ENCODE results near the gene RWDD3. TPM values are rescaled to one million over a fixed set of nuclear protein-coding genes. Genes with fewer than 3 reads are reported as not detected.

The RWDD3 gene
- total RNA-seq, 1 donor from 2014 or later, result 17.1 TPM

- TF ChIP-seq CTCF (IDR thresholded peaks at IDR 0.05), result no peak
Observed at GRCh38 chr1:95249916-95250315, 15.9 kb downstream of the RWDD3 start.

DNA sequence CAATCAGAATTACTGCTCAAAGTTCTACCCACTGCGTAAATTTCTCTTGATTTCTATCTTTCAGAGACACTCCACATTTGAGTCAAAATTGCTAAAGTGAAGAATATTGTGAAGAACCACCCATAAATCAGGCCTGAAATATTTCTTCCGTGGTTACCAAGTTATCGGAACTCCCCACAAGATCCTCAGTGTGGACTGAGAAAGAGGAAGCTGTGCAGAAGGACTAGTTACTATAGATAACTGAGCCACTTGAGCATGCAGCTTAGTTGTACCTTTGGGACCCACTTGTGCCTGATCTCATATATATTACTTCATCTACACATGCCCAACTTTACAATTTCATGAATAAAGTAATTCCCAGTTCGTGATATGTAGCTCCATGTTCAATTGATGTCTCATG, 18.4 kb downstream of the RWDD3 start:
- DNase-seq (no peak), ATAC-seq (ENCODE audit: low read depth) (no peak)
- intact Hi-C loops (cut with micrococcal nuclease), result no loop called here
- Mint-ChIP-seq H3K4me1 (peaks cover 10% of the 10 kb centered on the region), H3K9me3 (no peaks in the 10 kb centered on the region), H3K27me3 (no peaks in the 10 kb centered on the region), H3K27ac (no peak overlapping the region), H3K4me3 (no peak overlapping the region), H3K36me3 (ENCODE audit: low read depth) (peaks cover 38% of the 10 kb centered on the region)
- TF ChIP-seq CTCF (IDR thresholded peaks at IDR 0.05), result no peak
- CTCF ChIA-PET, result no interaction called here
- POLR2A ChIA-PET, result interaction anchor here (1.5 kb wide), 1 partner anchor 19 kb away, joined by 4 read pairs; the partner anchor contains the start of gene RWDD3

More at GRCh38 chr1:95249916-95250315, 15.9 kb downstream of the RWDD3 start:
- DNase-seq, result no peak
- no peak overlapping the region for H3K4me3 Mint-ChIP-seq
- peaks cover 12% of the 10 kb centered on the region for H3K4me1 Mint-ChIP-seq
- H3K9me3 Mint-ChIP-seq, result no peaks in the 10 kb centered on the region
- ChIA-PET POLR2A (no interaction called here), CTCF (interaction anchor here (0.8 kb wide), 1 partner anchor 396 kb away, joined by 3 read pairs; no protein-coding TSS in a partner anchor)
- ATAC-seq (ENCODE audit: low read depth), result no peak
- H3K27me3 Mint-ChIP-seq, result no peaks in the 10 kb centered on the region
- no peak overlapping the region for H3K27ac Mint-ChIP-seq
- intact Hi-C loops (cut with micrococcal nuclease), result no loop called here
- peaks cover 45% of the 10 kb centered on the region for H3K36me3 Mint-ChIP-seq (ENCODE audit: low read depth)

DNA sequence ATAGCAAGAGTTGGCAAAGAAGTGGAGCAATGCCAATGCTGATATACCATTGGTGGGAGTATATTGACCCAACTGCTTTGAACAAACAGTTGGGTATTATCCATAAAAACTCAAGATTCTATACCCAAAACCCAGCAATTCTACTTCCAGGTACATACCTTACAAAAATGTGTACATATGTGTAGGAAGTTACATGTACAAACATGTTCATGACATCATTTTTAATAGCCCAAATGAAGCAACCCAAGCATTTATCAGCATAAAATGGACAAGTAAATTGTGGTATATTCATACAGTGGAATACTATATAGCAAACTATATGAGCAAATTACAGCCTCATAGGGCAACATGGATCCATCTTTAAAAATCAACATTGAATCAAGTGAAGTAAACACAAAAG, 20.9 kb downstream of the RWDD3 start:
- peaks cover 5% of the 10 kb centered on the region for H3K27me3 Mint-ChIP-seq
- peaks cover 19% of the 10 kb centered on the region for H3K36me3 Mint-ChIP-seq (ENCODE audit: low read depth)
- no peak overlapping the region for H3K27ac Mint-ChIP-seq
- no peak overlapping the region for H3K4me3 Mint-ChIP-seq
- DNase-seq (no peak), ATAC-seq (ENCODE audit: low read depth) (no peak)
- H3K4me1 Mint-ChIP-seq, result peaks cover 10% of the 10 kb centered on the region
- H3K9me3 Mint-ChIP-seq, result no peaks in the 10 kb centered on the region
- intact Hi-C loops (cut with micrococcal nuclease), result no loop called here
- TF ChIP-seq CTCF (IDR thresholded peaks at IDR 0.05), result no peak
- ChIA-PET POLR2A (no interaction called here), CTCF (no interaction called here)

- CTCF ChIA-PET, result no interaction called here
- no peak for TF ChIP-seq CTCF (IDR thresholded peaks at IDR 0.05)
- Mint-ChIP-seq H3K27ac (no peak overlapping the region), H3K4me3 (no peak overlapping the region), H3K36me3 (ENCODE audit: low read depth) (peaks cover 19% of the 10 kb centered on the region), H3K27me3 (peaks cover 5% of the 10 kb centered on the region), H3K9me3 (no peaks in the 10 kb centered on the region), H3K4me1 (peaks cover 10% of the 10 kb centered on the region)
- no peak for DNase-seq
- POLR2A ChIA-PET, result no interaction called here
- intact Hi-C loops (cut with micrococcal nuclease), result no loop called here
- no peak for ATAC-seq (ENCODE audit: low read depth)
Observed at GRCh38 chr1:95255826-95256225, 21.8 kb downstream of the RWDD3 start.

GRCh38 chr1:95257758-95258157, 23.7 kb downstream of the RWDD3 start:
- no peak for DNase-seq
- H3K36me3 Mint-ChIP-seq (ENCODE audit: low read depth), result peaks cover 12% of the 10 kb centered on the region

More at GRCh38 chr1:95257758-95258157, 23.7 kb downstream of the RWDD3 start:
- POLR2A ChIA-PET, result no interaction called here
- peaks cover 2% of the 10 kb centered on the region for H3K4me1 Mint-ChIP-seq
- no peaks in the 10 kb centered on the region for H3K9me3 Mint-ChIP-seq
- no peak overlapping the region for H3K4me3 Mint-ChIP-seq
- CTCF ChIA-PET, result no interaction called here
- TF ChIP-seq CTCF (IDR thresholded peaks at IDR 0.05), result no peak
- intact Hi-C loops (cut with micrococcal nuclease), result no loop called here
- no peak overlapping the region for H3K27ac Mint-ChIP-seq
- no peak for ATAC-seq (ENCODE audit: low read depth)
- H3K27me3 Mint-ChIP-seq, result peaks cover 5% of the 10 kb centered on the region
